Measurements from ENCODE around the gene ANKRD13A. TPM values are rescaled to one million over a fixed set of nuclear protein-coding genes. Genes with fewer than 3 reads are reported as not detected.

The ANKRD13A gene
- total RNA-seq, 1 donor from 2014 or later: 22.5 TPM

DNA sequence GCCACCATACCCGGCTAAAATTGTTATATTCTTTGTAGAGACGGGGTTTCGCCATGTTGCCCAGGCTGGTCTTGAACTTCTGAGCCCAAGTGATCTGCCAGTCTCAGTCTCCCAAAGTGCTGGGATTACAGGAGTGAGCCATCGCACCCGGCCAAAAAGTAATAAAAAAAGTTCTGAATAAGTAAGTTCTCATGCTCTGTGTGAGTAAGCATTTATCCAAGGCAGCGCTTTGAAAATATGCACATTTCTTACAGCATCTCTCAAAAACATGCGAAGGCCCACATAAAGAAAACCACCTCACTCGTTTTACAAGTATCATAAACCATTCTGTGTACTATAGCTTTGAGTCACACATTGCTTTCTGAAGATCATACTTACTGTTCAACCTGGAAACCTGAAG lies 11.6 kb upstream of the ANKRD13A start:
- DNase-seq (ENCODE audit: low read depth) (no peak), FAIRE-seq (no peak)
- H3K4me1 Mint-ChIP-seq (ENCODE audit: low read depth, unreplicated experiment): peaks cover 2% of the 10 kb centered on the region
- H3K36me3 Mint-ChIP-seq (ENCODE audit: low read depth, unreplicated experiment): peaks cover 16% of the 10 kb centered on the region
- H3K9me3 Mint-ChIP-seq (ENCODE audit: unreplicated experiment): no peaks in the 10 kb centered on the region
- Histone ChIP-seq H3K9ac (ENCODE audit: low read length) (no peak overlapping the region), H3K4me3 (ENCODE audit: insufficient read depth, low read depth, low read length) (no peak overlapping the region), H3K4me2 (ENCODE audit: low read length) (no peak overlapping the region), H3K9me3 (ENCODE audit: insufficient read depth, low read depth, low read length) (no peaks in the 10 kb centered on the region), H4K20me1 (ENCODE audit: insufficient read depth, low read length) (peaks cover 10% of the 10 kb centered on the region), H3K27ac (ENCODE audit: low read depth, low read length) (no peak overlapping the region), H3K79me2 (ENCODE audit: insufficient read depth, low read length) (peaks cover 24% of the 10 kb centered on the region), H3K27me3 (ENCODE audit: insufficient read depth, low read length) (no peaks in the 10 kb centered on the region), H3K4me1 (ENCODE audit: insufficient read depth, low read length) (peaks cover 2% of the 10 kb centered on the region), H3K36me3 (ENCODE audit: insufficient read depth, low read length) (peaks cover 39% of the 10 kb centered on the region), H2AFZ (ENCODE audit: low read depth, low read length) (no peak overlapping the region)
- TF ChIP-seq EZH2 (IDR thresholded peaks at IDR 0.05; ENCODE audit: insufficient read depth, low read length): no peak
- TF ChIP-seq, protein P1, sequence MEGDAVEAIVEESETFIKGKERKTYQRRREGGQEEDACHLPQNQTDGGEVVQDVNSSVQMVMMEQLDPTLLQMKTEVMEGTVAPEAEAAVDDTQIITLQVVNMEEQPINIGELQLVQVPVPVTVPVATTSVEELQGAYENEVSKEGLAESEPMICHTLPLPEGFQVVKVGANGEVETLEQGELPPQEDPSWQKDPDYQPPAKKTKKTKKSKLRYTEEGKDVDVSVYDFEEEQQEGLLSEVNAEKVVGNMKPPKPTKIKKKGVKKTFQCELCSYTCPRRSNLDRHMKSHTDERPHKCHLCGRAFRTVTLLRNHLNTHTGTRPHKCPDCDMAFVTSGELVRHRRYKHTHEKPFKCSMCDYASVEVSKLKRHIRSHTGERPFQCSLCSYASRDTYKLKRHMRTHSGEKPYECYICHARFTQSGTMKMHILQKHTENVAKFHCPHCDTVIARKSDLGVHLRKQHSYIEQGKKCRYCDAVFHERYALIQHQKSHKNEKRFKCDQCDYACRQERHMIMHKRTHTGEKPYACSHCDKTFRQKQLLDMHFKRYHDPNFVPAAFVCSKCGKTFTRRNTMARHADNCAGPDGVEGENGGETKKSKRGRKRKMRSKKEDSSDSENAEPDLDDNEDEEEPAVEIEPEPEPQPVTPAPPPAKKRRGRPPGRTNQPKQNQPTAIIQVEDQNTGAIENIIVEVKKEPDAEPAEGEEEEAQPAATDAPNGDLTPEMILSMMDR (IDR thresholded peaks at IDR 0.05; ENCODE audit: insufficient read depth, low read depth, low read length): no peak
- H3K27ac Mint-ChIP-seq (ENCODE audit: unreplicated experiment): no peak overlapping the region
- no peak overlapping the region for H3K4me3 Mint-ChIP-seq (ENCODE audit: unreplicated experiment)
- no peaks in the 10 kb centered on the region for H3K27me3 Mint-ChIP-seq (ENCODE audit: low read depth, unreplicated experiment)

DNA sequence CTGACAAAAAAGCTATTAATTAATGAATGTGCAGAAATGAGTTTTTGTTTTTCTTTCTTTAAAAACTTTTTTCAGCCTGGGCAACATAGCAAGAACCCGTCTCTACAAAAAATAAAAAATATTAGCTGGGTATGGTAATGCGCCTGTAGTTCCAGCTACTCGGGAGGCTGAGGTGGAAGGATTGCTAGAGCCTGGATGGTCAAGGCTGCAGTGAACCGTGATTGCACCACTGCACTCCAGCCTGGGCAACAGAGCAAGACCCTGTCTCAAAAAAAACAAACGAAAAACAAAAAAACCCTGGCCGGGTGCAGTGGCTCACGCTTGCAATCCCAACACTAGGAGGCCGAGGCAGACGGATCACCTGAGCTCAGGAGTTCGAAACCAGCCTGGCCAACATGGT lies 11.0 kb upstream of the ANKRD13A start:
- Mint-ChIP-seq H3K27ac (ENCODE audit: unreplicated experiment) (no peak overlapping the region), H3K4me3 (ENCODE audit: unreplicated experiment) (no peak overlapping the region), H3K36me3 (ENCODE audit: low read depth, unreplicated experiment) (peaks cover 16% of the 10 kb centered on the region), H3K4me1 (ENCODE audit: low read depth, unreplicated experiment) (peaks cover 2% of the 10 kb centered on the region), H3K9me3 (ENCODE audit: unreplicated experiment) (no peaks in the 10 kb centered on the region), H3K27me3 (ENCODE audit: low read depth, unreplicated experiment) (no peaks in the 10 kb centered on the region)
- FAIRE-seq: no peak
- no peak for DNase-seq (ENCODE audit: low read depth)
- peaks cover 31% of the 10 kb centered on the region for H3K79me2 ChIP-seq (ENCODE audit: insufficient read depth, low read length)
- no peak for TF ChIP-seq EZH2 (IDR thresholded peaks at IDR 0.05; ENCODE audit: insufficient read depth, low read length)
- TF ChIP-seq, protein P1 (IDR thresholded peaks at IDR 0.05; ENCODE audit: insufficient read depth, low read depth, low read length): no peak
- peaks cover 15% of the 10 kb centered on the region for H4K20me1 ChIP-seq (ENCODE audit: insufficient read depth, low read length)
- H3K9me3 ChIP-seq (ENCODE audit: insufficient read depth, low read depth, low read length): no peaks in the 10 kb centered on the region
- peaks cover 35% of the 10 kb centered on the region for H3K36me3 ChIP-seq (ENCODE audit: insufficient read depth, low read length)
- no peak overlapping the region for H3K4me2 ChIP-seq (ENCODE audit: low read length)
- no peak overlapping the region for H3K4me3 ChIP-seq (ENCODE audit: insufficient read depth, low read depth, low read length)
- H3K9ac ChIP-seq (ENCODE audit: low read length): no peak overlapping the region
- H2AFZ ChIP-seq (ENCODE audit: low read depth, low read length): no peak overlapping the region
- H3K4me1 ChIP-seq (ENCODE audit: insufficient read depth, low read length): no peaks in the 10 kb centered on the region
- H3K27ac ChIP-seq (ENCODE audit: low read depth, low read length): no peak overlapping the region
- H3K27me3 ChIP-seq (ENCODE audit: insufficient read depth, low read length): no peaks in the 10 kb centered on the region

DNA sequence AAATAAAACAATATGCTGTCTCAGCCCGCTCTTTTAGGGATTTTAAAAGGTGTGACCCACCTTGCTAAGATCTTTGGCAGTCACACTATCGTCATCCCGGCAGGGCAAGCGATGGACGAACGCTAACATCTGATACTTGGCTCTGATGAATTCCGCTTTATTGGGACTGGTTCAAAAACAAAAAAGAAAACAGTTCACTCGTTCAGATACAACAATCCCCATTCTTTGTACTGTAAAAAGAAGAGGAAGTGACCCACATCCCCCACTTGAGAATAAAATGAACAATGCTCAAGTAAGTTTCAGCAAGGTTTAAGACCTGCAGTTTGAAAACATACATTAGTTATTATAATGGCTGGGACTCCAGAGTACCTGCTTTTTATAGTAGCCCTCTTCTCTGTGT lies 10.3 kb upstream of the ANKRD13A start:
- peaks cover 16% of the 10 kb centered on the region for H3K36me3 Mint-ChIP-seq (ENCODE audit: low read depth, unreplicated experiment)
- peaks cover 29% of the 10 kb centered on the region for H3K36me3 ChIP-seq (ENCODE audit: insufficient read depth, low read length)
- no peak for FAIRE-seq

More for the DNA sequence above, 10.3 kb upstream of the ANKRD13A start:
- H3K9me3 ChIP-seq (ENCODE audit: insufficient read depth, low read depth, low read length): no peaks in the 10 kb centered on the region
- peaks cover 5% of the 10 kb centered on the region for H3K4me1 Mint-ChIP-seq (ENCODE audit: low read depth, unreplicated experiment)
- H3K4me2 ChIP-seq (ENCODE audit: low read length): no peak overlapping the region
- no peak for DNase-seq (ENCODE audit: low read depth)
- H3K4me1 ChIP-seq (ENCODE audit: insufficient read depth, low read length): peaks cover under 1% of the 10 kb centered on the region
- H3K27ac Mint-ChIP-seq (ENCODE audit: unreplicated experiment): no peak overlapping the region
- no peak for TF ChIP-seq EZH2 (IDR thresholded peaks at IDR 0.05; ENCODE audit: insufficient read depth, low read length)
- TF ChIP-seq, protein P1 (IDR thresholded peaks at IDR 0.05; ENCODE audit: insufficient read depth, low read depth, low read length): no peak
- no peak overlapping the region for H3K27ac ChIP-seq (ENCODE audit: low read depth, low read length)
- no peaks in the 10 kb centered on the region for H3K27me3 ChIP-seq (ENCODE audit: insufficient read depth, low read length)
- H2AFZ ChIP-seq (ENCODE audit: low read depth, low read length): no peak overlapping the region
- no peak overlapping the region for H3K4me3 ChIP-seq (ENCODE audit: insufficient read depth, low read depth, low read length)
- peaks cover 19% of the 10 kb centered on the region for H4K20me1 ChIP-seq (ENCODE audit: insufficient read depth, low read length)
- H3K27me3 Mint-ChIP-seq (ENCODE audit: low read depth, unreplicated experiment): no peaks in the 10 kb centered on the region
- H3K9ac ChIP-seq (ENCODE audit: low read length): no peak overlapping the region
- H3K9me3 Mint-ChIP-seq (ENCODE audit: unreplicated experiment): no peaks in the 10 kb centered on the region
- no peak overlapping the region for H3K4me3 Mint-ChIP-seq (ENCODE audit: unreplicated experiment)
- peaks cover 37% of the 10 kb centered on the region for H3K79me2 ChIP-seq (ENCODE audit: insufficient read depth, low read length)

Data from astrocyte (in vitro differentiated cells and primary cell).